GM19240 (cell line): ENCODE measurements around the gene PAPOLA.
"Not testable (repeated sequence)": the region's sequence is repeated elsewhere in the genome, so short reads cannot be mapped to it uniquely, and the experiment has no call there.

Source experiments
- DNase-seq: peaks from one replicate; pipeline ENCODE4 v3.0.0; 2011; ENCODE audit warnings: low spot score; ENCODE audit not compliant: insufficient read length

PAPOLA gene

DNA sequence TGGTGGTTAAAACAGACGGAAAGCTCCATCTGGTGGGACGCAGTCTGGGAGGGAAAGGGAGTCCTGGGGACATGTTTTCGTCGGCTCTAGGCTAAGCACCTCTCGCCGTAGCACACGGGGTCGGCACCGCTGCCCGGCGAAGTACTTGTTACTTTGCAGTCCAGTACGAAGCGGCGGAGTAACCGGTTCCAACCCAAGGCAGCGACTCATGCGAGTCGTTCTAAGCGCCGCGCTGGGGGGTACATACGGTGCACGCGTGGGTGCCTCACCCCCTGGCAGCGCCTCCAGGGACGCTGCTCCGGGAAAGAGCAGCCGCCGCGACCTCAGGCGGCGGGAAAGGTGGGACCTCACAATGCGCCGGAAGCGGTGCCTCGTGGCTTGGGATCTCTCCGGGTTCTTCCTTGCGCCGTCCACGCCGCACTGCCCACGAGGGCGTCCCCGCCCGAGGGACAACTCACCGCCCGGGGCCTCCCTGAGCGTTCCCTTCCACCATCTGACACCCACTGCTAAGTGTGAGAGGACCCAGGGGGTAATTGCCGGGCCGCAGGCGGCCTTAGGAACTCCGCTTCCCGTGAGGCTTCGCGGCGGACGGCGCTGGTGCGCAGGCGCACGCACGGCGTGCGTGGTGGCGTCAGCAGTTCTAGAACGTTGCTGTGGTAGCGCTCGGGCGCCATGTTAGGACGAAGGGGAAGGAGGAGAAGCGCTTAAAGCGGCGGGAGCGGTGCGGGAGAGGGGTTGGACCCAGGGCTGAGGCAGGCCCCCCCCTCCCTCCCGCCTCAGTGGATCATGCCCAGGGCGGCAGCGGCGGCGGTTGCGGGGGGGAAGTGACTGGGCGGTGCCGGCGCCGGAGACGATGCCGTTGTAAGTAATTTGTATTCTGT is at the start of gene PAPOLA:
TSS of gene PAPOLA (plus strand) at position 643 of the 881 bp plus-strand sequence. CDS start at position 854, 211 bp downstream.
- DNase-seq = peak; percentile 54

DNA sequence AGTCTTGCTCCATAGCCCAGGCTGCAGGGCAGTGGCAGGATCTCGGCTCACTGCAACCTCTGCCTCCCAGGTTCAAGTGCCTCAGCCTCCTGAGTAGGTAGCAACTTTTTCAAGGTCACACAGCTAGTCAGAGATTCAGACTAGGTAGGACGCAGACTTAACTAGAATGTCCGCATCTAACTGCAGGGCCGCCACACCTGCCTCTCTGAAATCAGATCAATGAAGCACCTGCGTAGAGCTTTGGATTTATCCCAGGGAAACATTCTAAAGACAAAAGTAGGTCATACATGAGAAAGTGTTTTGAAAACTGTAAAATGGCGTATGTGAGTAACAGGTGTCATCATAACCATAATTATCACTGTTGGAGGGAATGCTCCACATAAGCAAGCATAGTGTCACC is 49.5 kb upstream of the PAPOLA start:
- no peak for DNase-seq

DNA sequence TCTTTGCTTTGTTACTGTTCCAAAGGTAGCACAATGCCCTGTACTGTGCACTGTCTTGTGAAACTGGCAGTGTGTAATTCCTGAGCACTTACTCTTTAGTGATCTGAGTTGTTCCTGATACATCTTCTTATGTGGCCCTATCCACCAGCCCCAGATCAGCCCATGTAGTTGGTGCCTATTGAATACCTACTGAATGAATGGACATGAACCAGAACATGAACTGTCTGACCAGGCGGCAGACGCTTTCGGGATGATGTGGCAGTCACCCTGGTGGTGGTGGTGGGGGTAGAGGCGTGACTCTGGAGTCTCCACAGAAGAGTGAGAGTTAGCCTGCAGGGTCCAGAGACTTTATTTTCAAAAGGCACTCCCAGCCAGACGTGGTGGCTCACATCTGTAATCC is 46.6 kb upstream of the PAPOLA start:
- no peak for DNase-seq

DNA sequence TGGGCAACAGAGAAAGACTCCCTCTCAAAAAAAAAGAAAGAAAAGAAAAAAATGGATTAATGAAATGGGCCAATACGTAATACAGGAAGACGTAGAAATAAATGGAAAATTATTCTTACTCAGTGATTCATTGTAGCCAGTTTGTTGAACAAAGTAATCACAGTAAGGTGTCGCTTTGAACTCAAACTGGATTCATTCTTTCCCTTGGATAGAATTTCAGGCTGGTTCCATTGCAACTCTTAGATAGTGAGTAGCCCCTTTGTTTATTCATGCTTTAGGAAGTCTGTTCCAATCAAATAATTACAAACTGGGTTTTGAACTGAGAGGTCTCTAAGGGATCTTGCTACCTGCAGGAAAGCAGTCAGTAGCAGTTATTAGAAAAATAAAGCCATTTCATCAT is 42.3 kb upstream of the PAPOLA start:
- DNase-seq = no peak

DNA sequence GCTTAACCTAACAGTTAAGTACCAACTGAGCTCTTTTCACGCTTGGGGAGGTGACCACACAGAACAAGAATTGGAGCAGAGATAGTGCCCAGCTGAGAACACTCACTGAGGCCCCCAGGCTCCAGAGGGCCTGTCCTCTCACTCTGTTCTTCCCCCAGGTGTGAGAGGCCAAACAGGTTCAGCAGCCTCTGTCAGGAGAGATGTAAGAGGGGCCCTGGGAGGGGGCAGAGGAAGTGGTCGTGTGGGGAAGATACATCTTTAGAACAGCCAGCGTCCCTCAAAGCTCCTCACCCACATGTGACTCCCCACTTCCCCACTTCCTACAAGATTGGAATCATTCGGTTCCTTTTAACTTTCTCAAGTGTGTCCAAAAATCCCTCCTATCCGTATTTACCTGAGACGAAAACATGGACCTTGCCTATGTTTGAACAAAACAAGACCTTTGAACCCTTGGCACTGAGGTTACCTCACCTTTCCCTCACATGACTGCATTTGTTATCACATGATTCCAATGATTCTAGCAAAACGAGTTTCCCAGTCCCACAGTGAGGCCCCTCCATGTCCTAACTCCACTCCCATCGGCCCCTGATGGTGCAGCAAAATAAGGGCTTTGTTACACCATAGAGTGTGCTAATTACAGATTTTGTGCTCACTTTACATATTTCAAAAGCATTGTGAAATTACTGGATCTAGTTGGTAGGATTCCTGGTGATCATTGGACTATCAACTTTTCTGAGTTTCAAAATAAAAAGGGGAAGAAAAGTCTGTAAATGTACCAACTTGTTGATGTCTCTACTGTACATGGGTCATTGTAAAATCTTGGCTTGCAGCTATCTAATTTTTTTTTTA is 40.0 kb upstream of the PAPOLA start:
- no peak for DNase-seq

DNA sequence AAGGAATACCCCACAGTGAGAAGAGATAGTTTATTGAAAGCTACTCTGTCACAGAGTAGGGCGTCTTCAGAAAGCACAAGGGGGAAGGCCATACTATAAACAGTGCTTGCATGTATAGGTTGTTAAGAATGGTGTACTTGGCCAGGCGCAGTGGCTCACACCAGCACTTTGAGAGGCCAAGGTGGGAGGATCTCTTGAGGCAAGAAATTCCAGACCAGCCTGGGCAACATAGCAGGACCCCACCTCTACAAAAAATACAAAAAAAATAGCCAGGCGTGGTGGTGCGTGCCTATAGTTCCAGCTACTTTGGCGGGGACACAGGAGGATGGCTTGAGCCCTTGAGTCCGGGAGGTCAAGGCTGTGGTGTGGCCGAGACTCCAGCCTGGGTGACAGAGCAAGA is 38.0 kb upstream of the PAPOLA start:
- no peak for DNase-seq

DNA sequence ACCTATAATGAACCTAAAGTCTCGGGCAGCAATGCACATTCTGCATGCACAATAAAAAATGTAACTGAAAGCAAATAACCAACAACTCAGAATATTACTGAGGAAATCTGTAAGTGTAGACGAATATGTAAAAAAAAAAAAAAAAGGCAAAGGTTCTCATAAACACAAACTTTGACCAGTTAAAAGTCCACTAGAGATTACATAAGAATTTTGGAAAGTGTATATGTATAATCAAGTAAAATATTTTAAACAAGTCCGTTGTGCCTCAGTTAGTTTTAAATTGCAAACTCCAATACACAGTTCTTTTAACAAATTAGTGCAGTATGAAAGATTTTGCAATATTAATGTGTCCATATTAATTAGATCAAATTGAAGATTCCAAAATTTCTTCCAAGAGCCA is 35.3 kb upstream of the PAPOLA start:
- DNase-seq = no peak

DNA sequence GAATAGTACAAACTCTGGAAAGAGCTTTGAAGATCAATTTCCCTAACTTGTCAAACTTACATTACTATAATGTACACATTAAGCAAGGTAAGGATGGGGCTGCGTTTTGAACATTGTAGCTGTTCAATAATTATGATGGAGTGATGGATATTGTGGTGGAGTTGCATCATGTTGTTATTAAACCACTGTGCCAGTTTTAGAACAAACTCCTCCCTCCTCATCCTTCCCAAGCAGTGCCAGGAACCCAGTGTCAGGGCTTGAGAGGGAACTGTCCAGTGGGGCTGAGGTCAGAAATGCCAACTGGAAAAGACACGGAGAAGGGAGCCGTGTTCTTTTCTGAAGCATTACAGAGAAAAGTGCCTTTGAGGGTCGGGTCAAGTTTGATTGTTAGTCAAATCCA is 31.9 kb upstream of the PAPOLA start:
- no peak for DNase-seq

DNA sequence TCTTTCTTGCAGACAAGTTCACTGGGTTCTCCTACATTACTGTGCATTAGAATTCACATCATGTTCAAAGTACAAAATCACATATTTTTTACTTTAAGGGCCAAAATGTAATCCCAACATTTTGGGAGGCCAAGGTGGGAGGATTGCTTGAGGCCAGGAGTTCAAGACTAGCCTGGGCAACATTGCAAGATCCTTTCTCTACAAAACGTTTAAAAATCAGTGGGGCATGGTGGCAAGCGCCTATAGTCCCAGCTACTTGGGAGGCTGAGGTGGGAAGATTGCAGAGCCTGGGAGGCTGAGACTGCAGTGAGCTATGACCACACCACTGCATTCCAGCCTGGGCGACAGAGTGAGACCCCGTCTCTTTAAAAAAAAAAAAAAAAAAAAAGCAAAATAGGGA is 31.2 kb upstream of the PAPOLA start:
- not testable (repeated sequence) for DNase-seq

DNA sequence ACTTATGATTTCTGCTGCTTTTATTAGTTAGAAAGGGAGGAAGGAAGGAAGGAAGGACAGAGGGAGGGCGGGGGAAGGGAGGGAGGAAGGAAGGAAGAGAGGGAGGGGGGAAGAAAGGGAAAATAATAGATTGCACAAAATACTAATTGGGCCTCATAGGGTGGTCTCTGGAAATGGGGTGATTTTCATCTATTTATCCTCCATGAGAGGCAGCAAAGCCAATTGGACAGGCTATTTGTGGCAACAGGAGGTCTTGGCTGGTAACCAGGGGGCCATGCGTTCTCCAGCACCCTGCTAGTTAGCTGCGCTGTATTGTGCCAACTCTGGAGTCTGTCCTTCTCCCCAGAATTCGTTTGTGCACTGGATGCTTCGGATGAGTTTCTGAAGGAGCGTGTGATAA is 24.1 kb upstream of the PAPOLA start:
- no peak for DNase-seq

DNA sequence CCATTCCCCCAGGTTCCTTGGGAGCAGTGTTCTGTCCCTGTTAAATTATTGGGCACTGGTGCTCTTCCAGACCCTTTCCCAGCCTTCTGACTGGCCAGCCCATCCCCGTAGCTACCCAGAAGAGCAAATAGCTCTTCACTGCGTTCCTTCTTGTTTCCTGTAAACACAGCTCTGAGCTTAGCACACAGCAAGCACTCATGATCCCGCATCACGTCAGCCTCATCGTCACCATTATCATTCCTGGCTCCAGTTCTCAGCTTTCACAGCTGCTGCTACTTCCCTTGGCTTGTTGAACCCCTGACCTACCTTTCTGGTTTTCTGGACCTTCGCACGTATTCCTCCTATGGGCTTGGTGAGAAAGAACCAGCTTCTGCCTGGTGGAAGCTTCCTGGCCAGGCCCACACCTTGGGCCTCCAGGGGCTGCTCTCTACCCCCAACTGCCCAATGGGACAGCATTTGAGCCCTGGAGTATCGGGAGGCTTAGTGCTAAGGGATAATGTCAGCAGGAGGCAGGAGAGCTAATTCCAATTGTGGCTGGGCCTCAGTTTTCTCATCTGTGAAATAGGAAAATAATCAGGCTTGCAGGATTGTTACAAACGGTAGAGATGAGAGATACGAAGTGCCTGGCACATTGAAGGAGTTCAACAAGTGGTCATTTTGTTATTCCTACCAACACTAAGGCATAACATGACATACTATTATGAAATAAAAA is 22.6 kb upstream of the PAPOLA start:
- DNase-seq = no peak

DNA sequence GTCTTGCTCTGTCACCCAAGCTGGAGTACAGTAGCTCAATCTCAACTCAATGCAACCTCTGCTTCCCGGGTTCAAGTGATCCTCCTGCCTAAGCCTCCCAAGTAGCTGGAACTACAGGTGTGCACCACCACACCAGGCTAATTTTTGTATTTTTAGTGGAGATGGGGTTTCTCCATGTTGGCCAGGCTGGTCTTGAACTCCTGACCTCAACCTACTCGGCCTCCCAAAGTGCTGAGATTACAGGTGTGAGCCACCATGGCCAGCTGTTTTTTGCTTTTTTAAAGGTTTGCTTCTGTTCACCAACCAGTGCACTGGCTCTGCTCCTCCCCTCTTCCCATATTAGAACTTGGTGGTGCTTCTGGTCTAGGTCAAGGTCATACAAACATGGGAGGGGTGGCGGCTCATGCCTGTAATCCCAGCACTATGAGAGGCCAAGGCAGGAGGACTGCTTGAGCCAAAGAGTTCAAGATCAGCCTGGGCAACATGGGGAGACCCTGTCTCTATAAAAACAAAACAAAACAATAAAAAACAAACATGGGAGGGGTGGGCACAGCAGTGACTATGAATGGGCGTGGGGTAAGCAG is 20.4 kb upstream of the PAPOLA start:
- no peak for DNase-seq

DNA sequence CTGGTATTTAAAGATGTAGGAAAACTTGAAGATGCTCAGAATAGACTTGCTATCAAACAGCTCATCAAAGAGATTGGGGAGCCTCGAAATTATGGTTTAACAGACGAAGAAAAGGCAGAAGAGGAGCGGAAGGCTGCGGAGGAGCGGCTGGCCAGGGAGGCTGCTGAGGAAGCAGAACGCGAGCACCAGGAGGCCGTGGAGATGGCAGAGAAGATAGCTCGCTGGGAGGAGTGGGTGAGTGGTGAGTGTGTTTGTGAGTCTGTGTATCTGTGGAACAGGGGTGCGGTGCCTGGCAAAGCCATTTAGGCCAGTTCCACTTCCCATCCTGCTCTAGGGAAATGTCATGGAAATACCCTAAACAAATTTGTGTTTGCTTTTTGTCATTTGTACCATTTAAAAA is 19.2 kb upstream of the PAPOLA start:
- no peak for DNase-seq

DNA sequence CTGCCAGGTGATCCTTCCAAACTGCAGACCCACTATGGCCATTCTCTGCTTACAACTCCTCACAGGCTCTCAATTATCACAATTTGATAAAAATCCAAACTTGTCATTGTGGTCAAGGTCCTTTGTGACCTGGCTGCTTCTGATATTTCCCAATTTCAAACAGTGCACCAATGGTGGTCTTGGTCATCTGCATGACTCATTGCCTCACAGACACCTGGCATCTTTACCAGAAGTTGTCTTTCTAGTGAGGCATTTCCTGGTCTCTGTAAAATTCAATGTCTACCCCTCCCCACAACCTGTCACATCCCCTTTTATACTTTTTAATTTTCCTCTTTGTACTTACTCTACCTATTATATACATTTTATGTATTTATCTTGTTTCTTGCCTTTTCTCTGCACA is 17.8 kb upstream of the PAPOLA start:
- DNase-seq = no peak

DNA sequence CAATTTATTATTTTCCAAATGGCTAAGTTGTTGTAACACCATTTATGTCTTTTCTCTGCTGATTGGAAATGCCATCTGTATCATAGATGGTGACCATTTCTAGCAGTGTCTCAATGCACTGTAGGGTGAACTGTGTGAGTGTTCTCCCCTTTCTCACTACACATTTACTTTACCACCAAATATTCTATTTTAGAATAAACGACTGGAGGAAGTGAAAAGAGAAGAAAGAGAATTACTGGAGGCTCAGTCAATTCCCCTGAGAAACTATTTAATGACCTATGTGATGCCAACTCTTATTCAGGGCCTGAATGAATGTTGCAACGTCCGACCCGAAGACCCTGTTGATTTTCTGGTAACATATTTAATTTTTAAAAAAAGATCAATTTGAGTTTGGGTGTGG is 15.5 kb upstream of the PAPOLA start:
- no peak for DNase-seq

DNA sequence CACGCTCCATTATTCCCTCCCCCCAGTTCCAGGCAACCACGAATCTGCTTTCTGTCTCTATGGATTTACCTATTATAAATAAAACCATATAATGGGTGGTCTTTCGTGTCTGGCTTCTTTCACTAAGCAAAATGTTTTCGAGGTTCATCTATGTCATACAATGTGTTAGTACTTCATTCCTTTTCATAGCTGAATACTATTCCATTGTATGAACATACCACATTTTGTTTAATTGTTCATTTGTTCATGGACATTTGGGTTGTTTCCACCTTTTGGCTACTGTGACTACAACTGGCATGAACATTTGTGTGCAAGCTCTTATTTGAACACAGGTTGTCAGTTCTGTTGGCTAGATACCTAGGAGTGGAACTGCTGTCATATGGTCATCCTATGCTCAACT is 12.9 kb upstream of the PAPOLA start:
- no peak for DNase-seq

DNA sequence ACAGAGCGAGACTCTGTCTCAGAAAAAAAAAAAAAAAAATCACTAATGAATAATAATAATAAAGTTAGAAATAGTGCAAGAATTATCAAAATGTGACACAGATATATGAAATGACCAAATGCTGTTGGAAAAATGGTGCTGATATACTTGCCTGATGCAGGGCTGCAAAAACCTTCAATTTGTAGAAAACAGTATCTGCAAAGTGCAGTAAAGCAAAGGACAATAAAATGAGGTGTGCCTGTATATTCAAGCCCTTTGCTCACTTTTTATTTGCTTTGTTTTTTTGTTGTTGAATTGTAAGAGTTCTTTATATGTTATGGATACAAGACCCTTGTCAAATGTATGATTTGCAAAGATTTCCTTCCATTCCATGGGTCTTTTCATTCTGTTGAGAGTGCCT is 9.0 kb upstream of the PAPOLA start:
- DNase-seq = no peak

DNA sequence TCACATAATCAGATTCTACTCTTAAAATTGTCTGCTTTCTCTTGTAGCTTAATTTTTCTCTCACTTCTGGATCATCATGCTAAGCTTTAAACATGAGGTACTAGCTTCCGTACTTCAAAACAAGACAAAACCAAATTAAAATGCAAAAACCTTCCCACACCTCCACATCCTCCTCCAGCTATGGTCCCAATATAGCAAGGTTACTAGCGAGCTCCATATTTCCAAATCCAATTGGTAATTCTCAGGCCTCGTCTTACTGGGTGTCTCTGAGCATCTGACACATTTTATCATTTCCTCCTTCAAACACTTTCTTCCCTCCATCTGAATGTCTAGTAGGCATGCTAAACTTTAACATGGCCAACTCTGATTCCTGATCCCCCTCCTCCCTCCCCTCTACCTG is 7.9 kb upstream of the PAPOLA start:
- DNase-seq = no peak

DNA sequence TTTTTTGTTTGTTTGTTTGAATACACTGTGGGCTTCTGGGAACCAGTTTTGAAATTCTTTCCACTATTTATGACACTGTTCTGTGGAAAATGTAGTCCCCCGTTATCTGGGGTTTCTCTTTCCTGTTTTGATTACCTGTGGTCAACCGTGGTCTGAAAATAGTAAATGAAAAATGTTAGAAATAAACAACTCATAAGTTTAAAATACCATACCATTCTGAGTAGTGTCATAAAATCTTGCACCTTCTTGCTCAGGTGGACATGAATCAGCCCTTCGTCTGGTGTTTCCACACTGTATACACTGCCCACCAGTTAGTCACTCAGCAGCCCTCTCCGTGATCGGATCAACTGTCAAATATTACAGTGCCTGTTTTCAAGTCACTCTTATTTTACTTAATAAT is 5.1 kb upstream of the PAPOLA start:
- no peak for DNase-seq

DNA sequence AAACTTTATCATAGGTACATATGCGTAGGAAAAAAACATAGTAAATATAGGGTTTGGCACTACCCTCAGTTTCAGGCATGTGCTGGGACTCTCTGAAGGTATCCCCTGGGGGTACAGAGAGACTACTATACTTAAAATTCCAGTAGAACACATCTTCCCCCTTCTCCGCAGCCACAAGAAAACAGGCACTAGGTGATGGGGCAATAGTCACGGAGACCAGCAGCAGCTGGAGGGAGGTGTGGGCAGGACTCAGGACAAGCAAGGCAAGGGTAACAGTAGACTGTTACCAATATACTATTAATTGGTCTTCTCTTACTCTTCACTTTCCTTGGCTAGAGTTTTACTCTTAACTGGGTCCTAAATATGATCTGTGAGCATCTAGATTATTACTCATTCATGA is 4.6 kb upstream of the PAPOLA start:
- no peak for DNase-seq

DNA sequence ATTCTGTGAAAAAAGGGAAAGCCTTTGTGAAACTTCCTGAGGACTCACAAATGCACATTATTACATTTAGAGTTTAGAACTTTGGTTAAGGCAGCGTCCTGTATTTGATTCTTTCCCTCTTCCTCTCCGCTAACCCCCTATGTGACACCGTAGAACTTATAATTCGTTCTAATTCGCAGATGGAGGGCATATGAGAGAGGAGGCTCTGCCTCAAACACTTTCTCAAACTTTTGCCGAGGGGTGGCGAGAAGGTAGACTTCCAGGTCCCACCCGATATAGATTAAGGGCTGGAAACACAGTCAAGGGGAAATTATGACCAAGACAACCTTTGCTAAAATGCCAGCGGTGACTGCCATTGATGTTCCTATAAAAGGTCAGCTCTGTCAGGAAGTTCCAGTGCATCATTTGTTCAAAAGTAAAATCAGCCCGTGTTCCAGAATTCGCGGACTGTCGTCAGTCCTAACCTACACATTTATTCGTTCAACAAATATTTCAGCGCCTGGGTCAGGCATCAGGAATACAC is 904 bp upstream of the PAPOLA start:
- DNase-seq = no peak
